Epithelial cell of proximal tubule (primary cell): ENCODE measurements around the gene PIK3CB. TPM values are rescaled to one million over a fixed set of nuclear protein-coding genes. Genes with fewer than 3 reads are reported as not detected.

Source experiments
- DNase-seq: peaks from one replicate; pipeline ENCODE4 v3.0.0-alpha.2; 2011; ENCODE audit warnings: low read depth
- H3K4me3 ChIP-seq: 2 replicates; pipeline ENCODE4 v1.5.1; 2011; ENCODE audit warnings: low read depth, mild to moderate bottlenecking, low read length
- total RNA-seq: library from RNA; depleted of rRNA; stranded (reverse); fragments of >200 nt; gene quantifications from 2 replicates; pipeline ENCODE4 v1.2.3, GENCODE V29; 2015
- TF ChIP-seq, protein P1 (sequence below): conservative IDR thresholded peaks from 2 replicates; pipeline ENCODE4 v1.5.1; 2012; ENCODE audit warnings: low read depth, mild to moderate bottlenecking, low read length

The PIK3CB gene
- total RNA-seq, 1 donor from 2014 or later: 9.1 TPM

DNA sequence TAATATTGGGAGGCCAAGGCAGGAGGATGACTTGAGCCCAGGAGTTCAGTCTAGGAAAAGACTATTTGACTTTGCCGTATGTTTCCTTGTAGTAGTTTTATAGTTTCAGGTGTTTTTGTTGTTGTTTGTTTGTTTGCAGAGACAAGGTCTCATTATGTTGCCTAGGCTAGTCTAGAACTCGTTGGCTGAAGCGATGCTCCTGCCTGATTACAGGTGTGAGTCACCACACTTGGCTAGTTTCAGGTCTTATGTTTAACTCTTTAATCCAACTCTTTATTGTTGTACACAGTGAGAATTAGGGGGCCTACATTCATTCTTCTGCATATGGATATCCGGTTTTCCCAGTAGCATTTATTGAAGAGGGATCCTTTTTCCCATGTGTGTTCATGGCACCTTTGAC is 194.2 kb downstream of the PIK3CB start:
- TF ChIP-seq, protein P1, sequence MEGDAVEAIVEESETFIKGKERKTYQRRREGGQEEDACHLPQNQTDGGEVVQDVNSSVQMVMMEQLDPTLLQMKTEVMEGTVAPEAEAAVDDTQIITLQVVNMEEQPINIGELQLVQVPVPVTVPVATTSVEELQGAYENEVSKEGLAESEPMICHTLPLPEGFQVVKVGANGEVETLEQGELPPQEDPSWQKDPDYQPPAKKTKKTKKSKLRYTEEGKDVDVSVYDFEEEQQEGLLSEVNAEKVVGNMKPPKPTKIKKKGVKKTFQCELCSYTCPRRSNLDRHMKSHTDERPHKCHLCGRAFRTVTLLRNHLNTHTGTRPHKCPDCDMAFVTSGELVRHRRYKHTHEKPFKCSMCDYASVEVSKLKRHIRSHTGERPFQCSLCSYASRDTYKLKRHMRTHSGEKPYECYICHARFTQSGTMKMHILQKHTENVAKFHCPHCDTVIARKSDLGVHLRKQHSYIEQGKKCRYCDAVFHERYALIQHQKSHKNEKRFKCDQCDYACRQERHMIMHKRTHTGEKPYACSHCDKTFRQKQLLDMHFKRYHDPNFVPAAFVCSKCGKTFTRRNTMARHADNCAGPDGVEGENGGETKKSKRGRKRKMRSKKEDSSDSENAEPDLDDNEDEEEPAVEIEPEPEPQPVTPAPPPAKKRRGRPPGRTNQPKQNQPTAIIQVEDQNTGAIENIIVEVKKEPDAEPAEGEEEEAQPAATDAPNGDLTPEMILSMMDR: no peak
- no peak for DNase-seq
- no peak overlapping the region for H3K4me3 ChIP-seq

- TF ChIP-seq, protein P1: no peak
- H3K4me3 ChIP-seq: no peak overlapping the region
- DNase-seq: no peak
These were observed 196.1 kb downstream of the PIK3CB start for GRCh38 chr3:138638641-138639040.

DNA sequence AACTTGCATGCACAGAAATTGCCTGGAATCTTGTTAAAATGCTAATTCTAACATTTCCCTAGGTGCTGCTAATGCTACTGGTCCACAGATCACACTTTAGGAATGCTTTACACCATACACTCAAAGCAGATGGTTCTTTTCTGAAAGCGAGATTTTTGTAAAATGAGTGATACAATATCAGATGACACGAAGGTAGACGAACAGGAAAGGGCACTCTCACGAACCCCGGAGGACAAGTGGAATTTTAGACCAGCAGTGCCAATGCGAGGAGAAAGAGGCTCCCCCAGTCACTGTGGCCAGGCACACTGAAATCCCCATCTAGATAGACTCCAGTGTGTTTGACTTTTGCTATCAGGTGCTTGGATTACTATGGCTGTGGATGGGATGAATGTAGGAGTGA is 205.2 kb downstream of the PIK3CB start:
- H3K4me3 ChIP-seq: no peak overlapping the region
- TF ChIP-seq, protein P1: no peak
- no peak for DNase-seq

- TF ChIP-seq, protein P1: no peak
- no peak overlapping the region for H3K4me3 ChIP-seq
- no peak for DNase-seq
These were observed 208.9 kb downstream of the PIK3CB start for GRCh38 chr3:138625707-138626365.

DNA sequence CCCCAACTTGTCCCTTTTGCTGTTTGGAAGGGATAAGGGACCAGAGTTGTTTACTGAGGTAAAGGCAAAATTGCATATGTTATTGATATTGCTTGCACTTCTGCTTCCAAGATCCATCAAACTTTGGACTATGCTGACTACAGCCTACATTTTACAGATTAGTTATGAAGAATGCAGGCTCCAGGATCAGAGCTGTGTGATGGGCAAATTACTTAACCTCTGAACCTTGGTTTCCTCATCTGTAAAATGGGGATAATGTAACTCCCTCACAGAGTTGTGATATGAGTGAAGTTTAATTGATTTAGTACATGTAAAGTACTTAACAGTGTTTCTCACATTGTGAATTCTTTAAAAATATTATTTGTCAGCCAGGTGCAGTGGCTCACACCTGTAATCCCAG is 210.2 kb downstream of the PIK3CB start:
- H3K4me3 ChIP-seq: no peak overlapping the region
- DNase-seq: no peak
- TF ChIP-seq, protein P1: no peak

- H3K4me3 ChIP-seq: no peak overlapping the region
- TF ChIP-seq, protein P1: no peak
- no peak for DNase-seq
These were observed 214.3 kb downstream of the PIK3CB start for GRCh38 chr3:138620431-138620830.

- DNase-seq: no peak
- TF ChIP-seq, protein P1: no peak
- no peak overlapping the region for H3K4me3 ChIP-seq
These were observed 219.3 kb downstream of the PIK3CB start for GRCh38 chr3:138615462-138615861.
